Gastroesophageal sphincter (tissue), 4 donors: ENCODE data around the gene DCAKD. TPM values are rescaled to one million over a fixed set of nuclear protein-coding genes. Genes with fewer than 3 reads are reported as not detected.

ENCODE experiments used
- ATAC-seq: fragments of 150-250 bp; one replicate; pipeline ENCODE4 v1.9.1; 2016; ENCODE audit warnings: mild to moderate bottlenecking, moderate library complexity
- H3K27ac ChIP-seq, 4 donors: fragments of 200-600 bp; sonication (generic) in 3 of 4; 1 replicate in 3 of 4; 2 replicates in 1 of 4; pipeline ENCODE4 v1.5.1; 2016 to 2019
- H3K27me3 ChIP-seq: fragments of 200-600 bp; sonication (generic); one replicate; pipeline ENCODE4 v1.5.1; 2019
- H3K36me3 ChIP-seq, 2 donors: fragments of 200-600 bp; sonication (generic); one replicate each; pipeline ENCODE4 v1.5.1; 2019; ENCODE audit warnings: control low read depth in 1 of 2
- H3K4me1 ChIP-seq, 3 donors: fragments of 200-600 bp; sonication (generic); 1 replicate in 2 of 3; 2 replicates in 1 of 3; pipeline ENCODE4 v1.5.1; 2016 to 2019; ENCODE audit warnings: control low read depth in 2 of 3
- H3K4me3 ChIP-seq, 2 donors: fragments of 200-600 bp; sonication (generic); one replicate each; pipeline ENCODE4 v1.5.1; 2019; ENCODE audit warnings: mild to moderate bottlenecking in 1 of 2, moderate library complexity in 1 of 2
- H3K9me3 ChIP-seq, 3 donors: fragments of 200-600 bp; sonication (generic); one replicate each; pipeline ENCODE4 v1.5.1; 2017 to 2019; ENCODE audit warnings: control low read depth in 2 of 3
- CTCF ChIP-seq, 4 experiments: fragments of 200-600 bp in 2 of 4; fragments of 450-650 bp in 2 of 4; sonication (generic) in 1 of 4; IDR thresholded peaks; one replicate each; pipeline ENCODE4 v1.5.1; 2017 to 2019; ENCODE audit warnings: antibody characterized with exemption in 4 of 4, mild to moderate bottlenecking in 2 of 4, moderate library complexity in 2 of 4
- EP300 ChIP-seq: sonication (generic); formaldehyde crosslinking; IDR thresholded peaks from one replicate; pipeline ENCODE4 v1.6.1; 2017; ENCODE audit warnings: antibody characterized with exemption, mild to moderate bottlenecking
- POLR2A ChIP-seq, 2 donors: fragments of 450-650 bp; IDR thresholded peaks; one replicate each; pipeline ENCODE4 v1.6.1; 2017; ENCODE audit warnings: antibody characterized with exemption in 2 of 2, mild to moderate bottlenecking in 2 of 2, moderate library complexity in 1 of 2
- POLR2AphosphoS5 ChIP-seq: sonication (generic); formaldehyde crosslinking; IDR thresholded peaks from one replicate; pipeline ENCODE4 v1.6.1; 2017; ENCODE audit warnings: antibody characterized with exemption
- WGBS, 2 donors: methylation state at CpG; one replicate each; pipeline ENCODE4 v1.1.5; 2018; ENCODE audit warnings: low coverage in 1 of 2; 5-methylcytosine and 5-hydroxymethylcytosine counted together
- total RNA-seq, 4 donors: library from RNA; depleted of rRNA; stranded (reverse); fragments of >200 nt; gene quantifications; one replicate each; pipeline ENCODE4 v1.1.0, GENCODE V29; 2016

Gene DCAKD
- total RNA-seq, 4 donors from 2014 or later, result 50.3 to 68.2 (median 58.0) TPM

GRCh38 chr17:45013021-45013997, 38.1 kb downstream of the DCAKD start:
- Histone ChIP-seq H3K27me3 (no peaks in the 10 kb centered on the region), H3K9me3 (no peaks in the 10 kb centered on the region), H3K27ac (peak overlapping the region in 3 of 4 donors; percentile 30 to 54 (median 33)), H3K36me3 (no peaks in the 10 kb centered on the region), H3K4me3 (no peak overlapping the region), H3K4me1 (peaks cover 0 to 21% (median 13%) of the 10 kb centered on the region in 3 donors)
- ATAC-seq, result peak; percentile 48
- TF ChIP-seq EP300 (no peak), POLR2A (IDR thresholded peaks at IDR 0.05) (no peak), POLR2AphosphoS5 (no peak), CTCF (IDR thresholded peaks at IDR 0.05) (no peak)
- WGBS, 2 donors, result 41 to 65% methylated on average over 8 of the region's 17 CpGs

GRCh38 chr17:45011767-45012166, 39.7 kb downstream of the DCAKD start:
- no peak for TF ChIP-seq CTCF (IDR thresholded peaks at IDR 0.05)
- Histone ChIP-seq H3K27me3 (no peaks in the 10 kb centered on the region), H3K4me1 (peaks cover 0 to 15% (median 11%) of the 10 kb centered on the region in 3 donors), H3K27ac (no peak overlapping the region), H3K4me3 (no peak overlapping the region), H3K9me3 (no peaks in the 10 kb centered on the region), H3K36me3 (no peaks in the 10 kb centered on the region)
- no peak for ATAC-seq
- WGBS, 2 donors, result 100% methylated on average over 1 of the region's 1 CpG

GRCh38 chr17:45009676-45010467, 41.6 kb downstream of the DCAKD start:
- TF ChIP-seq POLR2AphosphoS5, result no peak
- no peak for TF ChIP-seq EP300
- no peak for TF ChIP-seq CTCF (IDR thresholded peaks at IDR 0.05)
- no peak for TF ChIP-seq POLR2A (IDR thresholded peaks at IDR 0.05)
- no peak overlapping the region for H3K27ac ChIP-seq
- no peaks in the 10 kb centered on the region for H3K36me3 ChIP-seq
- H3K4me1 ChIP-seq, result peaks cover 0 to 15% (median 11%) of the 10 kb centered on the region in 3 donors
- no peaks in the 10 kb centered on the region for H3K27me3 ChIP-seq
- no peaks in the 10 kb centered on the region for H3K9me3 ChIP-seq
- 62 to 76% methylated on average over 9 to 11 of the region's 13 CpGs for WGBS, 2 donors
- no peak overlapping the region for H3K4me3 ChIP-seq
- no peak for ATAC-seq

- H3K27me3 ChIP-seq, result no peaks in the 10 kb centered on the region
- 79 to 88% methylated on average over 6 to 7 of the region's 10 CpGs for WGBS, 2 donors
- no peaks in the 10 kb centered on the region for H3K9me3 ChIP-seq
- no peaks in the 10 kb centered on the region for H3K36me3 ChIP-seq
- no peak overlapping the region for H3K4me3 ChIP-seq
- no peak overlapping the region for H3K27ac ChIP-seq
- no peak for TF ChIP-seq POLR2A (IDR thresholded peaks at IDR 0.05)
- peaks cover 0 to 9% (median 8%) of the 10 kb centered on the region in 3 donors for H3K4me1 ChIP-seq
- no peak for ATAC-seq
These were observed 43.2 kb downstream of the DCAKD start for GRCh38 chr17:45008216-45008615.

- 8% methylated on average over 4 to 9 of the region's 10 CpGs for WGBS, 2 donors
- Histone ChIP-seq H3K27ac (no peak overlapping the region), H3K4me3 (no peak overlapping the region), H3K9me3 (no peaks in the 10 kb centered on the region), H3K36me3 (no peaks in the 10 kb centered on the region), H3K4me1 (no peaks in the 10 kb centered on the region), H3K27me3 (no peaks in the 10 kb centered on the region)
- no peak for ATAC-seq
- TF ChIP-seq EP300, result no peak
- peak in 1 of 4 experiments; percentile 39 for TF ChIP-seq CTCF (IDR thresholded peaks at IDR 0.05)
These were observed 44.4 kb downstream of the DCAKD start for GRCh38 chr17:45006927-45007461.
